Vagina (tissue), 2 donors: Measurements from ENCODE around the gene SCGN. TPM values are rescaled to one million over a fixed set of nuclear protein-coding genes. Genes with fewer than 3 reads are reported as not detected.

Experiments
- DNase-seq, 2 donors: peaks; one replicate each; pipeline ENCODE4 v3.0.0-alpha.2; 2017; ENCODE audit errors: extremely low spot score in 2 of 2
- H3K27ac ChIP-seq: fragments of 200-600 bp; sonication (generic); one replicate; pipeline ENCODE4 v1.5.1; 2019
- H3K27me3 ChIP-seq: fragments of 200-600 bp; sonication (generic); one replicate; pipeline ENCODE4 v1.5.1; 2019
- H3K36me3 ChIP-seq, 2 donors: fragments of 200-600 bp; sonication (generic); one replicate each; pipeline ENCODE4 v1.5.1; 2017 to 2019
- H3K4me1 ChIP-seq: fragments of 200-600 bp; sonication (generic); one replicate; pipeline ENCODE4 v1.5.1; 2019
- H3K4me3 ChIP-seq, 2 donors: fragments of 200-600 bp; sonication (generic); 1 replicate in 1 of 2; 2 replicates in 1 of 2; pipeline ENCODE4 v1.5.1; 2016 to 2019
- H3K9me3 ChIP-seq: fragments of 200-600 bp; sonication (generic); one replicate; pipeline ENCODE4 v1.5.1; 2019
- CTCF ChIP-seq, 3 experiments: fragments of 450-650 bp in 2 of 3; fragments of 200-600 bp in 1 of 3; sonication (generic) in 1 of 3; IDR thresholded peaks; one replicate each; pipeline ENCODE4 v1.5.1; 2017 to 2019; ENCODE audit warnings: antibody characterized with exemption in 3 of 3, mild to moderate bottlenecking in 2 of 3, moderate library complexity in 2 of 3
- POLR2A ChIP-seq, 2 donors: fragments of 450-650 bp; IDR thresholded peaks; one replicate each; pipeline ENCODE4 v1.6.1; 2017; ENCODE audit warnings: antibody characterized with exemption in 2 of 2, mild to moderate bottlenecking in 2 of 2, moderate library complexity in 2 of 2
- POLR2AphosphoS5 ChIP-seq, 2 donors: sonication (generic); formaldehyde crosslinking; IDR thresholded peaks; one replicate each; pipeline ENCODE4 v1.9.0; 2017; ENCODE audit warnings: antibody characterized with exemption in 2 of 2, mild to moderate bottlenecking in 2 of 2, low read depth in 1 of 2; ENCODE audit not compliant: insufficient read depth in 1 of 2
- intact Hi-C: fragments of 100-400 bp; cut with DNase I; formaldehyde crosslinking; loops from one replicate; pipeline ENCODE4 v1.15.1; 2023
- total RNA-seq: library from RNA; depleted of rRNA; stranded (reverse); fragments of >200 nt; gene quantifications from one replicate; pipeline ENCODE4 v1.2.3, GENCODE V29; 2016

SCGN gene
- total RNA-seq, 1 donor from 2014 or later: not detected

GRCh38 chr6:25695671-25696070, 43.7 kb downstream of the SCGN start:
- H3K36me3 ChIP-seq: no peaks in the 10 kb centered on the region
- H3K27me3 ChIP-seq: no peaks in the 10 kb centered on the region
- no peak overlapping the region for H3K27ac ChIP-seq
- H3K4me3 ChIP-seq: no peak overlapping the region
- H3K9me3 ChIP-seq: no peaks in the 10 kb centered on the region
- intact Hi-C loops: no loop called here
- H3K4me1 ChIP-seq: no peaks in the 10 kb centered on the region
- no peak for DNase-seq
- TF ChIP-seq CTCF (IDR thresholded peaks at IDR 0.05): no peak
- no peak for TF ChIP-seq POLR2A (IDR thresholded peaks at IDR 0.05)
- no peak for TF ChIP-seq POLR2AphosphoS5 (IDR thresholded peaks at IDR 0.05; ENCODE audit: insufficient read depth in 1 of 2, low read depth in 1 of 2)

GRCh38 chr6:25697537-25698340, 45.7 kb downstream of the SCGN start:
- intact Hi-C loops: no loop called here
- Histone ChIP-seq H3K4me3 (no peak overlapping the region), H3K4me1 (no peaks in the 10 kb centered on the region), H3K9me3 (no peaks in the 10 kb centered on the region), H3K27me3 (no peaks in the 10 kb centered on the region), H3K36me3 (no peaks in the 10 kb centered on the region), H3K27ac (no peak overlapping the region)
- no peak for DNase-seq
- no peak for TF ChIP-seq POLR2A (IDR thresholded peaks at IDR 0.05)
- TF ChIP-seq POLR2AphosphoS5 (IDR thresholded peaks at IDR 0.05; ENCODE audit: insufficient read depth in 1 of 2, low read depth in 1 of 2): no peak
- no peak for TF ChIP-seq CTCF (IDR thresholded peaks at IDR 0.05)

- TF ChIP-seq POLR2AphosphoS5 (IDR thresholded peaks at IDR 0.05; ENCODE audit: insufficient read depth in 1 of 2, low read depth in 1 of 2): no peak
- no peak for TF ChIP-seq CTCF (IDR thresholded peaks at IDR 0.05)
- TF ChIP-seq POLR2A (IDR thresholded peaks at IDR 0.05): no peak
- Histone ChIP-seq H3K9me3 (no peaks in the 10 kb centered on the region), H3K27me3 (no peaks in the 10 kb centered on the region), H3K4me1 (no peaks in the 10 kb centered on the region), H3K4me3 (no peak overlapping the region), H3K36me3 (no peaks in the 10 kb centered on the region), H3K27ac (no peak overlapping the region)
- DNase-seq: no peak
- intact Hi-C loops: no loop called here
Measured at GRCh38 chr6:25698631-25699030, 46.6 kb downstream of the SCGN start.

GRCh38 chr6:25699649-25700048, 47.6 kb downstream of the SCGN start:
- H3K27ac ChIP-seq: no peak overlapping the region
- TF ChIP-seq POLR2A (IDR thresholded peaks at IDR 0.05): no peak
- no peak for TF ChIP-seq POLR2AphosphoS5 (IDR thresholded peaks at IDR 0.05; ENCODE audit: insufficient read depth in 1 of 2, low read depth in 1 of 2)
- TF ChIP-seq CTCF (IDR thresholded peaks at IDR 0.05): no peak
- no peaks in the 10 kb centered on the region for H3K9me3 ChIP-seq
- no peaks in the 10 kb centered on the region for H3K27me3 ChIP-seq
- H3K4me3 ChIP-seq: no peak overlapping the region
- DNase-seq: no peak
- no peaks in the 10 kb centered on the region for H3K36me3 ChIP-seq
- intact Hi-C loops: no loop called here
- H3K4me1 ChIP-seq: no peaks in the 10 kb centered on the region

GRCh38 chr6:25700761-25701160, 48.7 kb downstream of the SCGN start:
- Histone ChIP-seq H3K27me3 (no peaks in the 10 kb centered on the region), H3K36me3 (no peaks in the 10 kb centered on the region), H3K27ac (no peak overlapping the region), H3K4me1 (no peaks in the 10 kb centered on the region), H3K9me3 (no peaks in the 10 kb centered on the region), H3K4me3 (no peak overlapping the region)
- DNase-seq: no peak
- intact Hi-C loops: no loop called here
- no peak for TF ChIP-seq POLR2A (IDR thresholded peaks at IDR 0.05)
- TF ChIP-seq CTCF (IDR thresholded peaks at IDR 0.05): no peak
- TF ChIP-seq POLR2AphosphoS5 (IDR thresholded peaks at IDR 0.05; ENCODE audit: insufficient read depth in 1 of 2, low read depth in 1 of 2): no peak
